Measurements from ENCODE around the gene DUSP5.

Gene DUSP5

DNA sequence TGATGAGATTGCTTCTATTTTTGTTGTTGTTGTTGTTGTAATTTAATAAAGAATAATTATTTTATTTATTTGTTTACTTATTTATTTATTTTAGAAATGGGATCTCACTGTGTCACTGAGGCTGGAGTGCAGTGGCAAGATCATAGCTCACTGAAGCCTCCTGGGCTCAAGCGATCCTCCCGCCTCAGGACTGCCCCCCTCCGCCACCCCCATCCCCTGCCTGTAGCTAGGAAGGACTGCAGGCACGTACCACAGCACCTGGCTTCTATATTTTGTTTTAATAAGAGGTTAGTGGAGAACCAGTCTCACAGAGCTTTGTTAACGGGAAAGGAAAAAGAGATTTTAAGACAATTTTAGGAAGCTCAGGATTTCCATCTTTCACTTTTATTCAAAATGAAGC is 50.3 kb downstream of the DUSP5 start:
- no peak for DNase-seq

GRCh38 chr10:110549211-110549610 is 51.5 kb downstream of the DUSP5 start:
- DNase-seq: no peak

DNA sequence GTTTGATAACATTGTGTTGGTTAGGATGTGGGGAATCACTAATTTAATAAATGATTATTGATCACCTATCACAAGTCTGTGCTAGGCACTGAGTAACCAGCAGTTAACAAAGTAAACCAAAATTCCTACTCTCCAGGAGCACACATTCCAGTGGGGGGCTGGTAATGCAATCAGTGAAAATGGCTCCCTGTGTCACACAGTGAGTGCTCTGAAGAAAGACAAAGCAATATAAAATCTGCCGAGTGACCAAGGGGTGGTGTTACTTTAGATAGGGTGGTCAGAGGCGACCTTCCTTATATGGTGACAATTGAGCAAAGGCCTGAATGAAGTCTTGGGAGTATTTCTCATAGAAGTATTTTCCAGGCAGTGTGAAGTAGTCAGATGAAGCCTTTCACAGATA is 56.2 kb downstream of the DUSP5 start:
- no peak for DNase-seq

DNA sequence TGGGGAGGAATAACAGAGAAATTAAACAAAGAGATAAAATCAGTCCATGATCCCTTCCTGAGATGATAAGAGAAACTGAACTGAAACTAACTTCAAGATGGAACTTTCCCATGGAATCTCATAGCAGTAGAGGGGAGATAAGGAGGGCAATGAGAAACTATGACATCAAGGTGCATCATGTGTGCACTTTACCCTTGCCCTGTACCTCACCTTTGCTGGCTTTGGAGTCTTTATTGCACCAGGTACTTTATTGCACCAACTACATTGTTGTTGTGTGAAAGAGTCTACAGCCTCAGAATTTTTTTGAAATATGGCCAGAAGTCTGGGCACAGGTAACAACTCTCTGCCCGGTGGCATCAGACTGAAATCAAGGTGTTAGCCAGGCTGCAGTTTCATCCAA is 58.6 kb downstream of the DUSP5 start:
- no peak for DNase-seq

GRCh38 chr10:110556969-110557601 is 59.4 kb downstream of the DUSP5 start:
- DNase-seq: peak in 1 of 2 experiments; percentile 25

DNA sequence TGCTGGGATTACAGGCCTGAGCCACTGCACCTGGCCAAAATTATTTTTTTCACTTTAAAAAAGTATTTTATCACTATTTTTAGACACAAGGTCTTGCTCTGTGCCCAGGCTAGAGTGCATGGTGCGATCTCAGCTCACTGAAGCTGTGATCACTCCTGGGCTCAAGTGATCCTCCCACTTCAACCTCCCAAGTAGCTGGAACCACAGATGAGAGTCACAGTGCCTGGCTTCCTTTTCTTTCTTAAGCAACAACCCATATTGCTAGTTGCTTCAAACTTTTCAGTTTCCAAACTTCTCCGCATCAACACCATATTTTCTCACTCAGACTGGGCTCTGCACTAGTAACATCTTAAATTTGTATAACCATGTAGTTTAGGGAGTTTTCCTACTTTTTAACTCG is 60.3 kb downstream of the DUSP5 start:
- no peak for DNase-seq

DNA sequence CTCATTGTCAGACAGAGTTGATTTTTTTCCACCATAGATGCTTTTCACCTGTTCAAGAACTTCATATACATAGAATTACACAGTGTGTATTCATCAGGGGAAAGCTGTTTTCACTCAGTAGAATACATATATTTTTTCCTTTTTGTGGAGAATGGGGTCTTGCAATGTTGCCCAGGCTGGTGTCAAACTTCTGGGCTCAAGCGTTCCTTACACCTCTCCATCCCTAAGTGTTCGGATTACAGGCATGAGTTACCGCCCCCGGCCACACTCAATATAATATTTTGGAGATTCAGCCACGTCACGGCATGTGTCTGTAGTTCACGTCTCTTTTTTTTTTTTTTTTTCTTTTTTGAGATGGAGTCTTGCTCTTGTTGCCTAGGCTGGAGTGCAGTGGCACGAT is 62.3 kb downstream of the DUSP5 start:
- DNase-seq: no peak

All from NCI-H526 (cell line).